Right atrium auricular region (tissue), 2 donors: ENCODE results near the gene KLHL26. TPM values are rescaled to one million over a fixed set of nuclear protein-coding genes. Genes with fewer than 3 reads are reported as not detected.

Experiments
- DNase-seq: peaks from one replicate; pipeline ENCODE4 v3.0.0-alpha.2; 2019; ENCODE audit warnings: low spot score
- H3K27ac ChIP-seq, 2 donors: fragments of 200-600 bp; sonication (generic); 1 replicate in 1 of 2; 2 replicates in 1 of 2; pipeline ENCODE4 v1.5.1; 2016 to 2019
- H3K27me3 ChIP-seq, 2 donors: fragments of 200-600 bp; sonication (generic); one replicate each; pipeline versions ENCODE4 v1.5.1 to v1.6.0; 2017 to 2019
- H3K36me3 ChIP-seq: fragments of 200-600 bp; sonication (generic); one replicate; pipeline ENCODE4 v1.5.1; 2016
- H3K4me1 ChIP-seq, 2 donors: fragments of 200-600 bp; sonication (generic); one replicate each; pipeline versions ENCODE4 v1.5.1 to v1.6.0; 2017 to 2019
- H3K4me3 ChIP-seq, 2 donors: fragments of 200-600 bp; sonication (generic); 1 replicate in 1 of 2; 2 replicates in 1 of 2; pipeline ENCODE4 v1.5.1; 2017 to 2019; ENCODE audit warnings: mild to moderate bottlenecking in 1 of 2, moderate library complexity in 1 of 2
- H3K9me3 ChIP-seq, 2 donors: fragments of 200-600 bp; sonication (generic); one replicate each; pipeline ENCODE4 v1.5.1; 2019
- total RNA-seq, 2 donors: library from RNA; depleted of rRNA; stranded (reverse); fragments of >200 nt; gene quantifications; one replicate each; pipeline ENCODE4 v1.1.0, GENCODE V29; 2016
- TF ChIP-seq, protein P1 (sequence below), 2 donors: fragments of 200-600 bp; sonication (generic); IDR thresholded peaks; one replicate each; pipeline ENCODE4 v1.5.1; 2019; ENCODE audit warnings: antibody characterized with exemption in 2 of 2

Gene KLHL26
- total RNA-seq, 2 donors from 2014 or later = 5.7 to 11.3 TPM

DNA sequence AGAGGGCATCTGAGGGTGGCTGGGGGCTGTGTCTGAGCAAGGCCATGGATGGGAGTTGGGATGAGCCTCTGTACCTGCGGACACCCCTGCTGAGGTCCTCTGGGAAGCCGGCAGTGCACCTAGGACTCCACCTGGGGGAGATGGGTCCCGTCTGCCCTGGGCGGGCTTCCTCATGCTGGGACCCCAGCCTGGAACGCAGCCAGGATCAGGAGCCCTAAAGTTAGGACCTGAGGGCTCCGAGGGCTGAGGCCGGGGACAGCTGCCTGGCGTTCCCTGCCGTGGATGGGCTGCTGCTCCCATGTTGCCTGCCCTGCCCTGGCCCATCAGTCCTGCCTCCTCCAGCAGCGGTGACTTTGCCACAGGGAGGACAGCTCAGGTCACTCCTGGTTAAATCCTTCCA lies 72.7 kb downstream of the KLHL26 start:
- Histone ChIP-seq H3K27me3 (no peaks in the 10 kb centered on the region), H3K36me3 (no peaks in the 10 kb centered on the region)
- DNase-seq = no peak

DNA sequence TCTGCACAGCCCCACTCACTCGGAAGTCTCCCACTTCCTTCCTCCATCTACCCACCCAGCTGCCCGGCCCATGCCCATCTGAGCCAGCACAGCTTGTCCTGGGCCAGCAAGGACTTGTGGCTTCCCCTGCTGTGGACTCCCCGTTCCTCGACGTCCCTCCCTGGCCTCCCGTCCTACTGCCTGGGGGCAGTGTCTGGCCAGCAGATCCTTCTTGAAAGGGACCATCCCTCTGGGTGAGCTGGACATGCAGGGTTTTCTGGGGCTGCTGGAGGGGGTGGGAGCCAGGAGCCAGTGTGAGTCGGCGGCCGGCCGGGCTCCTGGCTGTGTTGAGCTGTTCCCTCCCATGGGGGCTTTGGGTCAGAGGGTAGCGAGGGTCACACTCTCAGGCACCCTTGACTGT lies 73.4 kb downstream of the KLHL26 start:
- Histone ChIP-seq H3K27me3 (no peaks in the 10 kb centered on the region), H3K4me3 (no peak overlapping the region), H3K36me3 (no peaks in the 10 kb centered on the region), H3K27ac (no peak overlapping the region), H3K4me1 (peaks cover 0 to 37% of the 10 kb centered on the region in 2 donors), H3K9me3 (no peaks in the 10 kb centered on the region)
- DNase-seq = no peak
- TF ChIP-seq, protein P1, sequence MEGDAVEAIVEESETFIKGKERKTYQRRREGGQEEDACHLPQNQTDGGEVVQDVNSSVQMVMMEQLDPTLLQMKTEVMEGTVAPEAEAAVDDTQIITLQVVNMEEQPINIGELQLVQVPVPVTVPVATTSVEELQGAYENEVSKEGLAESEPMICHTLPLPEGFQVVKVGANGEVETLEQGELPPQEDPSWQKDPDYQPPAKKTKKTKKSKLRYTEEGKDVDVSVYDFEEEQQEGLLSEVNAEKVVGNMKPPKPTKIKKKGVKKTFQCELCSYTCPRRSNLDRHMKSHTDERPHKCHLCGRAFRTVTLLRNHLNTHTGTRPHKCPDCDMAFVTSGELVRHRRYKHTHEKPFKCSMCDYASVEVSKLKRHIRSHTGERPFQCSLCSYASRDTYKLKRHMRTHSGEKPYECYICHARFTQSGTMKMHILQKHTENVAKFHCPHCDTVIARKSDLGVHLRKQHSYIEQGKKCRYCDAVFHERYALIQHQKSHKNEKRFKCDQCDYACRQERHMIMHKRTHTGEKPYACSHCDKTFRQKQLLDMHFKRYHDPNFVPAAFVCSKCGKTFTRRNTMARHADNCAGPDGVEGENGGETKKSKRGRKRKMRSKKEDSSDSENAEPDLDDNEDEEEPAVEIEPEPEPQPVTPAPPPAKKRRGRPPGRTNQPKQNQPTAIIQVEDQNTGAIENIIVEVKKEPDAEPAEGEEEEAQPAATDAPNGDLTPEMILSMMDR (IDR thresholded peaks at IDR 0.05) = no peak

More for the DNA sequence above, 72.7 kb downstream of the KLHL26 start:
- H3K27ac ChIP-seq = no peak overlapping the region
- H3K9me3 ChIP-seq = no peaks in the 10 kb centered on the region
- H3K4me1 ChIP-seq = peaks cover 0 to 37% of the 10 kb centered on the region in 2 donors
- TF ChIP-seq, protein P1 (IDR thresholded peaks at IDR 0.05) = no peak
- H3K4me3 ChIP-seq = no peak overlapping the region

DNA sequence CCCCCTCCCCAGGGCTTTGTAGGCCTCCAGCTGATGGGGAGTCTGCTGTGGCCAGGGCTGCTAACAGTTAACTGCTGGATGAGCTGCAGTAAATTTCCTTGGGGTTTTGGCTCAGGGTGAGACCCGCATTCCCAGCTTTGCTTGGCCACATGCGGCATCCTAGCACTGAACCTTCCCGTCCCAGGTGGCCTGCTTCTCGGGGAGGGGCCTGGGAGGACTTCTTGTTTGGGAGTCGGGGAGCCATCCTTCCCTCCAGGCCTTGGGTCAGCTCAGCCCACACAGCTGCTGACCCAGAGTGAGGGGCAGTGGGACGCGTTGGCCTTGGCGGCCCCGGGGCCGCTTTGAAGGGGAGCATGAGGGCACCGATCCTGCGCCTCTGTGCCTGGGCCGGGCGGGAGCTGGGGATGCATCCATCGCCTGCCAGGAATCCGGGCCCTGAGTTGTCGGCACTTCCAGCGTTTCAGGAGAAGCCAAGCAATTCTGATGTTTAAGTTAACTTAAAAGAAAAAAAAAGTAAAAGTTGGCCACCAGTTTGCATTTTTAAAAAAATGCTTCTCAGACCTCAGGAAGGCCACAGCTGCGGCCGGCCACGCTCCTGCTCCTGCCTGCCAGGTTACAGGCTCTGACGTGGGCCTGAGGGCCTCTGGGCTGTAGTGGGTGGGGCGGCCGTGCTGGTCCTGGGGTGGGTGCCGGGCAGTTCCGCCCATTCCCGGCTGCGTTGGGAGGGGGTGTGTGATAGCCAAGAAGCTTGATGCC lies 74.3 kb downstream of the KLHL26 start:
- no peak overlapping the region for H3K4me3 ChIP-seq
- TF ChIP-seq, protein P1 (IDR thresholded peaks at IDR 0.05) = no peak
- no peak overlapping the region for H3K27ac ChIP-seq
- DNase-seq = peak; percentile 70
- peaks cover 0 to 37% of the 10 kb centered on the region in 2 donors for H3K4me1 ChIP-seq
- no peaks in the 10 kb centered on the region for H3K9me3 ChIP-seq
- H3K27me3 ChIP-seq = no peaks in the 10 kb centered on the region
- H3K36me3 ChIP-seq = no peaks in the 10 kb centered on the region

DNA sequence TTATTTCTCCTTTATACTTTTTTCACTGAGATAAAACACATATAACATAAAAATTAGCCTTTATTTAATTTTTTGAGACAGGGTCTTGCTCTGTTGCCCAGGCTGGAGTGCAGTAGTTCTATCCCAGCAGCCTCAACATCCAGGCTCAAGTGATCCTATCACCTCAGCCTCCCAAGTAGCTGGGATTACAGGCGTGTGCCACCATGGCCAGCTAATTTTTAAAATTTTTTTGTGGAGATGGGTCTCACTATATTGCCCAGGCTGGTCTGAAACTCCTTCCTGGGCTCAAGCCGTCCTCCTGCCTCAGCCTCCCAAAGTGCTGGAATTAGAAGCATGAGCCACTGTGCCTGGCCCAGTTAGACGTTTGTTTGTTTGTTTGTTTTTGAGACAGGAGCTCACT lies 75.1 kb downstream of the KLHL26 start:
- H3K27me3 ChIP-seq = no peaks in the 10 kb centered on the region
- H3K36me3 ChIP-seq = no peaks in the 10 kb centered on the region
- H3K9me3 ChIP-seq = no peaks in the 10 kb centered on the region
- DNase-seq = no peak
- peaks cover 0 to 37% of the 10 kb centered on the region in 2 donors for H3K4me1 ChIP-seq
- no peak overlapping the region for H3K27ac ChIP-seq
- H3K4me3 ChIP-seq = no peak overlapping the region
- TF ChIP-seq, protein P1 (IDR thresholded peaks at IDR 0.05) = no peak

DNA sequence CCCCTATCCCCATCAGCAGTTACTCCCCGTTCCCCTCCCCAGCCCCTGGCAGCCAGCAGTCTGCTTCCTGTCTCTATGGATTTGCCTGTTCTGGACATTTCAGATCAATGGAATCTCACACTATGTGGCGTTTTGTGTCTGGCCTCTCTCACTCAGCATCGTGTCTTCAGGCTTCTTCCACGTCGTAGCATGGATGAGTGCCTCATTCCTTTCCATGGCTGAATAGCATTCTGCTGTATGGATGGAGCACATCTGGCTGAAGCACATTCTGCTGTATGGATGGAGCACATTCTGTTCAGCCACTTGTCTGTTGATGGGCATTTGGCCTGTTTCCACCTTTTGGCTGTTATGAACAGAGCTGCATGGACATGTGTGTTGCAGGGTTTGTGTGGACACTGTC lies 76.2 kb downstream of the KLHL26 start:
- Histone ChIP-seq H3K9me3 (no peaks in the 10 kb centered on the region), H3K4me3 (no peak overlapping the region), H3K27ac (no peak overlapping the region), H3K27me3 (no peaks in the 10 kb centered on the region), H3K4me1 (peaks cover 0 to 44% of the 10 kb centered on the region in 2 donors), H3K36me3 (no peaks in the 10 kb centered on the region)
- no peak for DNase-seq
- TF ChIP-seq, protein P1 (IDR thresholded peaks at IDR 0.05) = no peak
